ENCODE results near the gene CAPNS1.

Gene CAPNS1

GRCh38 chr19:36144624-36145023 is 4.8 kb downstream of the CAPNS1 start:
- no peaks in the 10 kb centered on the region for H3F3A ChIP-seq (ENCODE audit: insufficient read depth)
- H3K36me3 ChIP-seq (ENCODE audit: low read length) = no peaks in the 10 kb centered on the region
- H3K79me2 ChIP-seq (ENCODE audit: insufficient read depth, low read length) = peaks cover 13% of the 10 kb centered on the region; the same call in 1 of the 2 replicates
- H3K4me2 ChIP-seq (ENCODE audit: low read depth, low read length, poor library complexity, severe bottlenecking) = no peak overlapping the region
- no peak overlapping the region for H3K9ac ChIP-seq (ENCODE audit: low read length)
- H3K27ac ChIP-seq (ENCODE audit: low read depth, low read length) = no peak overlapping the region
- H3K9me3 ChIP-seq (ENCODE audit: insufficient read depth, low read length) = no peaks in the 10 kb centered on the region
- H3K9me2 ChIP-seq (replicated peaks; ENCODE audit: insufficient read depth, low read length) = no peaks in the 10 kb centered on the region
- H3K4me3 ChIP-seq (ENCODE audit: insufficient read depth, low read length, poor library complexity, severe bottlenecking) = no peak overlapping the region
- no peaks in the 10 kb centered on the region for H3K27me3 ChIP-seq (ENCODE audit: low read length)
- TF ChIP-seq EZH2phosphoT487 (conservative IDR thresholded peaks at IDR 0.05; ENCODE audit: low read length) = no peak
- TF ChIP-seq CTCF (IDR thresholded peaks at IDR 0.05; ENCODE audit: insufficient read depth, low read length, poor library complexity, severe bottlenecking) = no peak
- no peak overlapping the region for H2AFZ ChIP-seq (ENCODE audit: low read depth, low read length, severe bottlenecking)
- H4K20me1 ChIP-seq (ENCODE audit: low read depth, low read length) = no peaks in the 10 kb centered on the region

GRCh38 chr19:36149673-36150406 is 10.0 kb downstream of the CAPNS1 start:
- no peak overlapping the region for H3K9ac ChIP-seq (ENCODE audit: low read length)
- no peak overlapping the region for H3K27ac ChIP-seq (ENCODE audit: low read depth, low read length)
- no peaks in the 10 kb centered on the region for H3K36me3 ChIP-seq (ENCODE audit: low read length)

GRCh38 chr19:36150586-36150985 is 10.7 kb downstream of the CAPNS1 start:
- Histone ChIP-seq H3F3A (ENCODE audit: insufficient read depth) (no peaks in the 10 kb centered on the region), H3K9ac (ENCODE audit: low read length) (no peak overlapping the region), H3K27me3 (ENCODE audit: low read length) (no peaks in the 10 kb centered on the region), H3K9me2 (replicated peaks; ENCODE audit: insufficient read depth, low read length) (no peaks in the 10 kb centered on the region), H3K79me2 (ENCODE audit: insufficient read depth, low read length) (no peaks in the 10 kb centered on the region), H2AFZ (ENCODE audit: low read depth, low read length, severe bottlenecking) (no peak overlapping the region), H3K27ac (ENCODE audit: low read depth, low read length) (no peak overlapping the region), H3K4me3 (ENCODE audit: insufficient read depth, low read length, poor library complexity, severe bottlenecking) (no peak overlapping the region), H3K4me2 (ENCODE audit: low read depth, low read length, poor library complexity, severe bottlenecking) (no peak overlapping the region), H3K36me3 (ENCODE audit: low read length) (no peaks in the 10 kb centered on the region), H3K9me3 (ENCODE audit: insufficient read depth, low read length) (no peaks in the 10 kb centered on the region), H4K20me1 (ENCODE audit: low read depth, low read length) (no peaks in the 10 kb centered on the region)
- no peak for TF ChIP-seq EZH2phosphoT487 (conservative IDR thresholded peaks at IDR 0.05; ENCODE audit: low read length)
- no peak for TF ChIP-seq CTCF (IDR thresholded peaks at IDR 0.05; ENCODE audit: insufficient read depth, low read length, poor library complexity, severe bottlenecking)

More at GRCh38 chr19:36149673-36150406, 10.0 kb downstream of the CAPNS1 start:
- Histone ChIP-seq H2AFZ (ENCODE audit: low read depth, low read length, severe bottlenecking) (no peak overlapping the region), H3F3A (ENCODE audit: insufficient read depth) (no peaks in the 10 kb centered on the region), H3K4me2 (ENCODE audit: low read depth, low read length, poor library complexity, severe bottlenecking) (no peak overlapping the region), H3K27me3 (ENCODE audit: low read length) (no peaks in the 10 kb centered on the region), H3K9me3 (ENCODE audit: insufficient read depth, low read length) (no peaks in the 10 kb centered on the region), H3K79me2 (ENCODE audit: insufficient read depth, low read length) (no peaks in the 10 kb centered on the region), H3K4me3 (ENCODE audit: insufficient read depth, low read length, poor library complexity, severe bottlenecking) (no peak overlapping the region), H3K9me2 (replicated peaks; ENCODE audit: insufficient read depth, low read length) (no peaks in the 10 kb centered on the region), H4K20me1 (ENCODE audit: low read depth, low read length) (no peaks in the 10 kb centered on the region)
- no peak for TF ChIP-seq EZH2phosphoT487 (conservative IDR thresholded peaks at IDR 0.05; ENCODE audit: low read length)
